Stimulated activated CD8-positive, alpha-beta memory T cell treated with anti-CD3 and anti-CD28 coated beads, Interleukin-12 subunit alpha, Interleukin-12 subunit beta, amount 100 ng/mL, for 4 hours (primary cell): ENCODE data around the gene BDNF.

Source experiments
- DNase-seq: peaks from one replicate; pipeline ENCODE4 v3.0.0-alpha.2; 2020; ENCODE audit warnings: low read depth

Gene BDNF

GRCh38 chr11:27625347-27625912 is 74.8 kb downstream of the BDNF start:
- no peak for DNase-seq

DNA sequence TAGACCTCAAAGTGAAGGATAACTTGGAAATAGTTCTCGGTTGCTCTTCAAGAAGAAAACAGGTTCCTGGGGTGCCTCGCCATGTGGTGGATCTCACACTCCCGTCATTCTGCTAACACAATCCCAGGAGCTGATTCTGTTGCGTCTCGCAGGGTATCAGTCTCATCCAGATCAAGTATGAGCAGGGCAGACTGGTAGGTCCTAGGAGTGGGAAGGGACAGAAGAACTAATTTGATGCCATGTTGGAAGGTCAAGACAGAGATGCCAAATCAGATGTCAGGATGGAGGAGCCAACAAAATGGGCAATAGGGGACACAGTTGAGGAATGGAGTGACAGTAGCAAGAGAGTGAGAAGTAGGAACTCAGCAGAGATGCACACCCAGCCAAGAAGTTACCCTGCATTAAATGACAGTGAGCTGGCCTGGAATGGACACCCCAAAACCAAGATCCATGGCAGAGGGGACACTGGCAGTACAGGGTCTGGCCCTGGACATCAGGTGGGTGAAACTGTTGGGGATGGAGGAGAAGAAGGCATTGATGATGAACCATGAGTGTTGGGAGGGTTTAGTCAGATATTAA is 76.2 kb downstream of the BDNF start:
- DNase-seq, result no peak

DNA sequence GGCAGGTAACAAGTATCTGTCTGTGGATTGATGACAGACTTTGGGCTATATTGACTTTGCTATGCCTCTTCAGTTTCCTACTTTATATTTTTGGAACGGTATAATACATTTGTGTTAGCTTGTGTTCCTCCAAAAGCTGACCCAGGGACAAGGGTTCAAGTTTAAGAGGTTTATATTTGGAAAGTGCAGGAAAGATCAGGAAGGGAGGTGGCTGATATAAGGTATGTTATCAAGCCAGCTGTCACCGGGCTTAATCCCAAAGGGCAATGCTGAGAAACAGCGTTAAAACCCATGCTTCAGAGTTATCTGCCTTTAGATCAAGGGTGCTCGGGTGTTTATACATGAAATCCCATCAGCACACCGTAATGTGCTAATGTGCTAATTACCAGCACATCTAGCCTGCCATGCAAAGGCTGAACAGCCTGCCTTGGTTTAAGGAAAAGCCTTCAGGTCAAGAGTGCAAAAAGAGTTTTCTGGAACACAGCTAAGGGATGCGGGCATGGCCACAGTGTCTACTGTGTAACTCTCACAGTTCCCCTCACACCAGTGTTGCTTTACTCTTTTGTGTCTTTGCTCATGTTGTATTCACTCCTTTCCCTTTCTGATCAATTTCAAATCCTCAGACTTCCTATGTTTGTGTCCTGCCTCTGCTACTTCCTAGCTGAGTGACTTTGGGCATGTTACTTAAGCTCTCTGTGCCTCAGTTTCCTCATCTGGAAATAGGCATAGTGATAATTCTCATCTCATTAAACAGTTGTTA is 77.5 kb downstream of the BDNF start:
- DNase-seq, result no peak

DNA sequence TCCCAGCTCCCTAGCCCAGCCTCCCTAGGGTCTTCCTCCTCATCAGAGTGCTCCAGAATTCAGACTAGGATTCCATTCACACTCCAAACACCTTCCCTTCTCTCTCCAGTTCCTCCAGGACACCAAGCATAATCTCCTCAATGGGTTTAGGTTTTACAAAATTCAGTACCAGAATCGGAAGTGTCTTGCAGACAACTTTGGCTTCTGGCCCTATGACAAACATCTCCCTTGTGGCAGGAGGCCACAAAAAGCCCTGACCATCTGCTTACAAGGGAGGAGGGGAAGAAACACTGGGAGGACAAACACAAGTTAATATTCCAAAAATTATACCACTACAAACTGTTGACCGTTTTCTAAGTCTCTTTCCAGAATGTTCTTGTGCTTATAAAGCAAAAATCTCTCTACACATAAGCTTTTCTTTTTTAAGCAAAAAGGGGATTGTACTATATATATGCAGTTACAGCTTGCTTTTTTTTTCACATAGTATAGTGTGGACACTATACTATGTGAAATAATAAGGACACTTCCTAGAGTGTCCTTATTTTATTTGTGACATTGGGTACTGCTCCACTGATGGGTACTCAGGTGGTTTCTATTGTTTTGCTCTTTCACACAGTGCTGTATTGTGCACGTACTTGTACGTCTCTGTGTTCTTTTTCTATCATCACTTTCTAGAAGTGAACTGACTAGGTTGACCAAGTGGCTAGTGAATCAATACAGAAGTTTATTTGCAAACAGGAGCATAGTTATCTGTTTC is 78.7 kb downstream of the BDNF start:
- DNase-seq, result no peak

GRCh38 chr11:27619763-27620335 is 80.4 kb downstream of the BDNF start:
- no peak for DNase-seq

GRCh38 chr11:27619039-27619574 is 81.1 kb downstream of the BDNF start:
- DNase-seq, result no peak

DNA sequence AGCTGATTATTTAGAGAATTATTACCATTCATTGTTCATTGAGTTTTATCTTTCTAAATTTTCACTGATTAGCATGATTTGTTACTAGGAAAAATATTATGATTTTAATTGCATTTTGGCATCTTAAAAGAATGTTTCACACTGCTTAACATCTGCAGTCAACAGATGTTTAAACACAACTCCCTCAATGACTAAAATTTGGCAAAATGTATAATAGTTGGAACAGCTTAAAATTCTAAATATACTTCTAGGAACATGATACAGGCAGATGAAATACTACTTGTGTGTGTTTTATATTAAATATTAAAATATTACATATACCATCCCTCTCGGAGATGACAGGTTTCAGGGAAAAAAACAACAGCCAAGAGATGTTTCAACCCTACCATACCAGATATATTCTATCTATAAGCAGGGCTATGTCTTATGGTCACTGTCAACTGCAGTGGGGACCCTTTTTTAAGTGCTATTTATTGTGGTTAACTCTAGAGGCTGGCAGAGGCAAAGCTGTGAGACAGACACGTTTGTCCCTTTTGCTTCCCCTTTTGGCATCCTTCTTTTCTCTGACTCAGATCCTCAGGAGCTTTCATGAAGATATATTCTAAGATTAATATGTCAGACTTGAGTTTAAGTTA is 81.9 kb downstream of the BDNF start:
- no peak for DNase-seq

GRCh38 chr11:27616711-27617110 is 83.5 kb downstream of the BDNF start:
- DNase-seq, result no peak

GRCh38 chr11:27615833-27616232 is 84.4 kb downstream of the BDNF start:
- no peak for DNase-seq

DNA sequence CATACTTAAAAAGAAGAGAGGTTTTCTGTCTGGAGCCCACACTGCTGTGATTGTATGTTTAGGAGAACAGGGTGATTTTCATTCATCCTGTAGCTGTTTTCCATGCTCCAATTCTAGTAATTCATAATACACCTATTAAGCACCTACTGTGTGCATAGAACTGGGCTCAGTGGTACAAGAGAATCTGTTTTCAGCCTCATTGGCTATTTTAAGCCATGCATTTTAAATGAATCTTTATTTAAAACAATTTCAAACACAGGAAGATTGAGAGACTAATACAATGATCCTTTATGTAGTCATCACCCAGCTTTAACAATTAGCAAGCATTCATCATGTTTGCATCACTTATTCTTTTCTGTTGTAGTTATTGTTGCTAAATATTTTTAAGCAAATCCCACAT is 86.2 kb downstream of the BDNF start:
- DNase-seq, result no peak

- no peak for DNase-seq
These were observed 87.0 kb downstream of the BDNF start for GRCh38 chr11:27612932-27613880.

DNA sequence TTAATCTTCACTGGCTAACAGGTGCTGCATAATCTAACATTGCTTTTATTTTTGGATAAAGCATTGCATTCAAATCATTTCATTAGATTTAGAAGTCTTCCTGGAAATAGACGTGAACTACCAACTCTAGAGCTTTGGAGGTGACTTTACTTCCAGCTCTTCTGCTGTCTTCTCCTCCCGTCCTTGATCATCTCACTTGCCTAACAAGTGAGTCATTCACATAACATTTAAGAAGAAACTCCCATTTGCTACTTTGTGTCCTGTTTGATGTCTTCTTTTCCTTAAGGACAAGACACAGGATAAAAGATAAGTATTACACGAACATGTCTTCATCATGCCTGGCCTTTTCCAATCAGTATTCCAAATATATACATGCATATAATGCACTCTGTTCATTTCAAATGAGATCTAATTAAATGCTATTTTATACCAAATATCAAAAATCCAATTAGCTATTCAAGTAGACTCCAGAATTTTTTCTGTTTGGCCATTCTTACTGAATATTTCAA is 88.3 kb downstream of the BDNF start:
- no peak for DNase-seq

DNA sequence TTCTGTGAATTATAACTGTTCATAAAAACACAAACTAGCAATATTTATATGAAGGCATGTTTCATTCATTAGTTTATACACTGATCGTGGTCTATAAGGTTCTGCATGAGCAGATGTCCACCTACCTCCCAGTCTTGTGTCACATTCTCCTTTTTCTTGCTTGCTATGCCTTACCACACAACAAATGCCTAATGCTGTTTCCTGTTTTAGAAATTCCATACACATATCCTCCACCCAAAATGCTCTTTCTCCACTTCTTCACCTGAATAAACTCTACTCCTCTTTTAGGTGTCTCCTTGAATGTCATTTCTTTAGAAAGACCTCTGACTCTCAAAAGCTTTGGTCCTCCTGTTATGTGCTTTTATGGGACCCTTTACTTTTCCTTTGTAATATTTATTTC is 88.9 kb downstream of the BDNF start:
- DNase-seq, result no peak

DNA sequence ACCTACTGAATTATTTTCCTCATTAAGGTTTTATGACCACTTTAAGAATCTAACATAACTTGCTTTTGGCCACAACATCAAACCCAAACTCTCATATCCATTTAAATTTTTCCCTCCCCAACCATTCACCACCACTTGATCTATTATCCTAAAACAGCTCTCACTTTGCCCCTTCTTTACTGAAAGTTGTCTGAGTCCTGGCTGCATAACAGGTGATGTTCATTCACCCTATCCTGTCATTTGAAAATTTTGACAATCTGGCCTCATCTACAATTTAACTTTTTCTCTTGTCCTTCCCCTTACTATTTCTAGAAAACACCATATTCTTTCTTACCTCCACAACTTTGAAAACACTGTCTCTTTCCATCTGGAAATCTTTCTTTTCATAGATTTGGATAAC is 89.3 kb downstream of the BDNF start:
- no peak for DNase-seq

DNA sequence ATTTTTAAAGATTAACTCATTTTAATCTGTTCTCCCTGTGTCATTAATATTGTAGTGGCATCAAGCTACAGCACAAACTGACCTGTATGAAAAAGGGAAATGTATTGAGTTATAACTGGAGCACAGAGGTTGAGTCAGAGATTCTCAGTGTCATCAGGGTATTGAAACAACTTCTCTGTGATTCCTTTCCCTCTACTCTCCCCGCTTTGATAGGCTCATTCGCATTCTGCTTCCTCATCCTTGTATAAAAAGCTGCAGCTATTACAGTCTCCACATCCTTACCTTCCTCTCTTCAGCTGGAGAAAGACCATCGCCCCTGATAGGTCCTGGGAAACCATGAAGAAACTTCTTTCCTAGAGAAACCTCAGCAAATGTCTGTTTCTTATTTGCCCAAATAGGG is 90.0 kb downstream of the BDNF start:
- no peak for DNase-seq

DNA sequence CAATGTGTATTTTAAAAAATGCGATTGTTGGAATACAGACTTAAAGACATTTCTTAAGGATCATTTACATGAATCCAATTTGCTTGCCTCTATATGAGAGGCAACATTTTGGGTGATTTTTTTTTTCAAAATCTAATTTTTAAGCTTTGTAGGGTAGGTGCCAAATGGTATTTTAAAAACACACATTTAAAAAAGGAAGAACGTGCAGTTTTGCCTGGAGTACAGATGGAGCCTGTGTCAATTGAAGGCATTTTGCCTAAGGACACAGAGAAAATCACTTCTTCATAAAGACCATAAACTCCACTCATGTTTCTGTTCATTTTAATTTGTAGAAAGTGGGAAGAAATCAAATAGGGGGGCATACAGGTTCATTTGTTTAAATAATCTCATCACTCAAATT is 91.3 kb downstream of the BDNF start:
- DNase-seq, result no peak

- no peak for DNase-seq
These were observed 94.8 kb downstream of the BDNF start for GRCh38 chr11:27605422-27605821.
